HG02943 (cell line): ENCODE results near the gene CRHBP.
"Not testable (repeated sequence)": the region's sequence is repeated elsewhere in the genome, so short reads cannot be mapped to it uniquely, and the experiment has no call there.

ENCODE experiments used
- ATAC-seq: cut with Tn5 transposase; IDR thresholded peaks from one replicate; pipeline ENCODE4 v1.9.1; 2021; ENCODE audit warnings: mild to moderate bottlenecking, low read depth, moderate library complexity; ENCODE audit not compliant: unreplicated experiment

The CRHBP gene

GRCh38 chr5:76952795-76953536 is at the start of gene CRHBP:
Gene CRHBP, plus strand, starts transcription at chr5:76953045. Its CDS starts 90 bp downstream, at chr5:76953135.
- ATAC-seq: no peak

DNA sequence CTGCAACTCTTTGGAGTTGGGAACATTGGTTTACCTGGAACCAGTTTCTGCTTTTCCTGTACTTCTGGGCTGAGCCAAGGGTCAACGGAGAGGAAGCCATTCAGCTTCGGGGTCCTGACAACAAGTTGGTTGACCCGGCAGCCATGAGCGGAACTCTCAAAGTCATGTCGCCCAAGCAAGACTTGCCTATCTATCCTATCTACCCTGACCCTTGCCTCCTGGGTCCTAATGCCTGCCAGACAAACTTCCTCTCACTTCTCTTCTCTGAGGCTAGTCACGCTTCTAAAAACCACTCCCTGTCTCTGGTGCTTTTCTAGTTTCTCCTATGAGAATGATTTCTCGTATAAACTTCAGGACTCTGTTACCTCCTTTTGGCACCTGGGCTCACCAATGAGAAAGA is 44.7 kb upstream of the CRHBP start:
- ATAC-seq: no peak

DNA sequence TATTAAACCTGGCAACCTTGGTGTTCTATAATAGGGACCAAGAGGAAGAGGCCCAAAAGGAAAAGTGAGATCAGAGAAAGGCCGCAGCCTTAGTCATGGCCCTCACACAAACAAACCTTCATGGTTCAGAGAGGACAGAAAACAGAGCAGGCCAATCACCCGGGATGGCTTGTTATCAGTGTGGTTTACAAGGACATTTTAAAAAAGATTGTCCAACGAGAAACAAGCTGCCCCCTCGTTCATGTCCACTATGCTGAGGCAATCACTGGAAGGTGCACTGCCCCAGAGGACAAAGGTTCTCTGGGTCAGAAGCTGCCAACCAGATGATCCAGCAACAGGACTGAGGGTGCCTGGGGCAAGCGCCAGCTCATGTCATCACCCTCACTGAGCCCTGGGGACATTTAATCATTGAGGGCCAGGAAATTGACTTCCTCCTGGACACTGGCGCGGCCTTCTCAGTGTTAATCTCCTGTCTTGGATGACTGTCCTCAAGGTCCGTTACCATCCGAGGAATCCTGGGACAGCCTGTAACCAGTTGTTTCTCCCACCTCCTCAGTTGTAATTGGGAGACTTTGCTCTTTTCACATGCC is 42.4 kb upstream of the CRHBP start:
- ATAC-seq: not testable (repeated sequence)

- not testable (repeated sequence) for ATAC-seq
These were observed 38.2 kb upstream of the CRHBP start for GRCh38 chr5:76914671-76915070.

- ATAC-seq: no peak
These were observed 34.3 kb upstream of the CRHBP start for GRCh38 chr5:76918539-76918938.

DNA sequence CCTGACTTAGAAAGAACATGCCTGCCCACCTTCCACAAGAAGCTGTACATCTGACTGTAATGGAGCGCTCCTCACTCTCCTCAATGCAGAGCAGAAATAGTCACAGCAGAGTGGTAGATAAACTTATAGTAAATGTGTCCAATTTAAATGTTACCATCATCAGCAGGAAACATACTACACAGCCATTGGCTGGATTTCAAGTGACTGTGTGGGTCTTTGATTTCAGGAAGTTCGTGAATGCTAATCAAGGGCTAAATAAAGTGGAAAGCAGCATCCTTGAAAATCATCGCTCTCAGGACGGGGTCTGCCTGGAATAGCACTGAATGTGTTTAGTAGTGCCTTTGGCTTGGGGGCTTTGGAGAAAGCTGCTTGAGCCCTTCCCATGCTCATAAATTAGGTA is 32.4 kb upstream of the CRHBP start:
- no peak for ATAC-seq

- ATAC-seq: no peak
These were observed 26.3 kb upstream of the CRHBP start for GRCh38 chr5:76926329-76927105.

DNA sequence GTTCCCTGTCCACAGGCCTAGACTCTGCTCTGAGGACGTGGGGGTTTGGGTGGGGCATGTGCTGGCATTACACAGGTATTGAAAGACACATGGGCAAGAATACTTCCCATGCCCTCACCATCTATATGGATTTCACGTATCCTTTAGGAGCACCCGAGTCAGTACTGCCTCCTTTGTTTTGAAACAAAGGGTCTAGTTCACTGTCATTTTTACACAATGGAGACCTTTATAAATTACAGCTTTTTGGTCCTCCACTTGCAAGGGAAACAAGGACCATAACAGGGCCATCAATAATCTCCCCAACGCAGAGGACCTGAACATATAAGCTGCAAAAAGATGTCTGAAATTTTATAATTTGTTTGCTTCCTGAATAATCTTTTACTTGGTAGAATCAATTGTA is 24.9 kb upstream of the CRHBP start:
- ATAC-seq: no peak

DNA sequence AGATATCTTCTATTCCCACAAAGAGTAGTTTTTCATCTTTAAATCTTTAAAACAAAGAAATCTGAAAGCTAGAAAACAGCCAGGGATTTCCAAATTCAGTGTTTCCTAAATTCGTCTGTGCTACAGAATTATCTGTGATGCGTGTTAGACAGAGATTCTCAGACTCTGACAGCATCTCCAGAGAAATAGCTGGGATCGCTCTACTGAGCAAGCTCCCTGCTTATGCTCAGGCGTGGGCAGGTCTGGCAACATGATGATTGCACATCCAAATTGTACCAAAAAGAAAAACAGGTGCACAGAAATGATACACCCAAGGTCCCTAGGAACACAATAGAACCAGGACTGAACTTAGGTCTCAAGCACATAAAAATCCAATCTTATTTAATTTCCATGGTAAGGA is 22.8 kb upstream of the CRHBP start:
- ATAC-seq: no peak

DNA sequence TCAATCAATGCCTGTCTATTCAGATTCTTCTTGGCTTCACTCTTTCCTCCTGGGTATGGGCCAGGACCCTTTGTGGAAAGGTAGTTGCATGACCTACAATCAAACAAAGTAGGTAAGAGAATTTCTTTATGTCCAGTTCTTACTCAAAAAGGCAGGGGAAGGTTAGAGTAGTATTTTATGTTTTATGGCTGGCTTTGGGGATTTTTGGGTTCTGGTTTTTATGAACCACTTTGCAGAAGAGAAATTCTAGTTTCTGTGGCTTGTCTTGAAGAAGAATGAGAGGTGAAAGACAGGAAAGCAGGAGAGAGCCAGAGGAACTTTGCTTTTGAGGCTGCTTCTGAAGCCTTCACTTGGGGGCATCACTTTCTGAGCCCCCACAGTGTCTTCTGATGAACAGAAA is 14.7 kb upstream of the CRHBP start:
- ATAC-seq: no peak

DNA sequence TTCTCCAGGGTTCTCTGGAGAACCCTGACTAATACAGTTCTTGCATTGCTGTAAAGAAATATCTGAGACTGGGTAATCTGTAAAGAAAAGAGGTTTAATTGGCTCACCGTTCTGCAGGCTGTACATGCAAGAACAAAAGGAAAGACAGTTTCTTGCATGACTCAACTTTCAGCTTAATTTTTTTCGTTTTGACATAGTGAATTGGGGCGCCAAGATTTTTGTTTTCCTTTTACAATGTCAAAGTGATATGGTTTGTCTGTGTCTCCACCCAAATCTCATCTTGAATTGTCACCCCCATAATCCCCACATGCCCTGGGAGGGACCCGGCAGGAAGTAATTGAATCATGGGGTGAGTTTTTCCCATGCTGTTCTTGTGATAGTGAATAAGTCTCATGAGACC is 11.8 kb upstream of the CRHBP start:
- no peak for ATAC-seq

GRCh38 chr5:76941442-76941841 is 11.4 kb upstream of the CRHBP start:
- ATAC-seq: no peak

DNA sequence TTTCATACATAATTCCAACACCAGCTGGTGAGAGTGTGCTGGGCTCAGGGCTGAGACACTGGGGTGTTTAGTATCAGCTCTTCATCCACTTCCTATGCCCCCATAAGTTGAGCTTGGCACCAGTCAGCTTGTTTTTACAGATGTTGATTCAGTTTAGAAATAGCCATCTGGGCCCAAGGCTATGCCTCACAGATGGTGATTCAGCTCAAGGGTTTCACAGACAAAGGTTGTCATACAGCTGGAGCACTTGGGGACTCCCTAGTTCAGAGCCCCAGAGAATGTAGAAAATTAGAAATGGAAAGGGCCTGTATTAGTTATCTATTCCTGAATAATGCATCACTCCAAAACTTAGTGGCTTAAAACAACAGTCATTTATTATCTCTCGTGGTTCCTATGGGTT is 10.3 kb upstream of the CRHBP start:
- no peak for ATAC-seq

DNA sequence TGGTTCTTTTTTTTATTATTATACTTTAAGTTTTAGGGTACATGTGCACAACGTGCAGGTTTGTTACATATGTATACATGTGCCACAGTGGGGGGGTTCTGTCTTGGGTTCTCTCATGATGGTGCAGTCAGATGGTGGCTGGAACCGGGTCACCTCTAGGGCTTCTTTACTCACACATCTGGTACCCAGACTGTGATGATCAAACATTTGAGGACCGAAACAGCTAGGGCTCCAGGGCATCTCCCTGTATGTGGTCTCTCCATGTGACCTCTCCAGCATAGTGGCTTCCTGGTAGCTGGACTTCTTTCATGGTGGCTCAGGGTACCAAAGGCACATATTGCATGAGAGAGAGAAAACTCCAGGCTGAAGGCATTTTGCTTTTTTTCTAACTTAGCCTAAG is 9.8 kb upstream of the CRHBP start:
- ATAC-seq: no peak

DNA sequence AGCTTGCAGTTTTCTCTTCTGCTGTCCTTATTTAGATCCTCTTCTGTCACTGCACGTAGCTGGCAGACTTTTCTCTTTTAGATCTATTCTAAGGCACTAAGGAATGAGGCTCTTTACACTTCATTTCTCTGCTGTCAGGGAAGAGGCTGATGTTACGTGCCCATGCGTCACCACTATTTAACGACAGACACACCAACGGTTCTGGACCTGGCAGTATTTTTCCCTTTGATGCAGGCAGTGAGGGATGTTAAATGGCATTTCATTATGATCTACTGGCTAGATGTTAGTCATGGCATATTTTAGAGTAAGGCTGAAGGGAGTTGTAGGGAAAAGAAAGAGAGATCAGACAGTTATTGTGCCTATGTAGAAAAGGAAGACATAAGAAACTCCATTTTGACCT is 8.2 kb upstream of the CRHBP start:
- no peak for ATAC-seq

GRCh38 chr5:76945238-76945637 is 7.6 kb upstream of the CRHBP start:
- not testable (repeated sequence) for ATAC-seq

GRCh38 chr5:76946090-76946489 is 6.8 kb upstream of the CRHBP start:
- ATAC-seq: no peak

DNA sequence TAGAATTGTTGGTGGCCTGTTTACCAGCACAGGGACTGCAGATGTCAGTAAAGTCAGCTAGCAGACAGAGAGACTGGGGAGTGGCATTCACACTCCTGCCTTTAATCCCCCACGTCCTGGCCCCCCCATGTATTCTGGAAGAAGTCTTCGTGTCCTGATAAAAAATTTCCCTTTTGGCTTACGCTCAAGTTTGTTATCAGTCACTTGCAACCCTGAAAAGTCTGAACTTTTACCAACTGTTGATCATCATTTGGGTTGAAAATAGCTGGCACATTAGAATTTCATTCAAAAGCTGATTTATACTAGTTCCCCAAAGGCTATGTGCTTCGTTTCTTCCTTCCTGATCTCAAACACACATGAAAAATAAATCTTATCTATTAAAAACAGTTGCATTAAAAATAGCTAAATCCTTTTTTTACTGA is 5.8 kb upstream of the CRHBP start:
- no peak for ATAC-seq

GRCh38 chr5:76953551-76954382 is 922 bp downstream of the CRHBP start:
- ATAC-seq: no peak

DNA sequence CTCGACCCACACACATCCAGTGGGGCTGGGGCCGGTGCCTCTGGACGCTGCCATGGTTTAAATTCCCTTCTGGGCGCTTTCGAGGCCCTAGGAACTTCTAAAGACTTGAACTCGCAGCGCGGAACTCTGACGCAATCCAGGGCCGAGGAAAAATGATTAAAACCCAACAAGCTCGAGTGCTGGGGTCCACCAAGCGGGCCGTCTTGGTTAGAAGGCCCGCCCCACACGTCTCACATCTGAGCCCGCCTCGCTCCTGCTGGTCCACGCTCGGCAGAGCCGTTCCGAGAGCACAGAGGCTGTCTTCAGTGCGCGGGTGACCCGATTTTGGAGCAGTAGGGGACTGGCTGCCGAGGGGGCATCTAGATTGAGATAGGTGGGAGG is 1.5 kb downstream of the CRHBP start:
- no peak for ATAC-seq

DNA sequence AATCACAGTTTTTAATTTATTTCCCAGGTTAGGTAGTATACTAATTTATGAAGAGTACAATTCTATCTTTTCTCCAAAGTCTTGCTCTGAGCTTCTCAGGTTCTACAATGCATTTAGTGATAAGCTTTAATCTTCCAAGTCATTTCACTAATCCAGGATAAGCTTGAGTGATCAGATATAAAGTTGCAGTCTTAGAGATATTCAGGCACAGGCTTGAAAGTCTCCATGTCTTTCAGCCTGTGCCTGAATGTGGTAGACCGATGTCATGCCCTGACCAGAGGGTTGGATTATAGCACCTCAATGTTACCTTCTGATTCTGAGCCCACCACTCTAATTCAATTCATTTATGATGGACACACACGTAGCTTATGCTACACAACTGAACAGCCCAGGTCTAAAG is 3.2 kb downstream of the CRHBP start:
- no peak for ATAC-seq
